Thyroid gland (tissue), 4 donors: ENCODE data around the gene TRPM1.

Experiments
- CTCF ChIP-seq, 6 experiments: fragments of 200-600 bp in 3 of 6; fragments of 450-650 bp in 3 of 6; sonication (generic) in 3 of 6; IDR thresholded peaks; one replicate each; pipeline ENCODE4 v1.5.1; 2016 to 2019; ENCODE audit warnings: antibody characterized with exemption in 6 of 6, mild to moderate bottlenecking in 2 of 6, inconsistent platforms in 1 of 6, moderate library complexity in 1 of 6
- POLR2A ChIP-seq, 2 donors: fragments of 450-650 bp; IDR thresholded peaks; one replicate each; pipeline ENCODE4 v1.6.1; 2017; ENCODE audit warnings: antibody characterized with exemption in 2 of 2, mild to moderate bottlenecking in 2 of 2, moderate library complexity in 1 of 2

- TF ChIP-seq CTCF (IDR thresholded peaks at IDR 0.05): no peak
- no peak for TF ChIP-seq POLR2A (IDR thresholded peaks at IDR 0.05)
Observed at GRCh38 chr15:31085359-31085758, 16.2 kb downstream of the TRPM1 start.
